ENCODE data around the gene UXS1. TPM values are rescaled to one million over a fixed set of nuclear protein-coding genes. Genes with fewer than 3 reads are reported as not detected.

UXS1 gene
- total RNA-seq, 1 experiment from 2014 or later: 46.3 TPM

DNA sequence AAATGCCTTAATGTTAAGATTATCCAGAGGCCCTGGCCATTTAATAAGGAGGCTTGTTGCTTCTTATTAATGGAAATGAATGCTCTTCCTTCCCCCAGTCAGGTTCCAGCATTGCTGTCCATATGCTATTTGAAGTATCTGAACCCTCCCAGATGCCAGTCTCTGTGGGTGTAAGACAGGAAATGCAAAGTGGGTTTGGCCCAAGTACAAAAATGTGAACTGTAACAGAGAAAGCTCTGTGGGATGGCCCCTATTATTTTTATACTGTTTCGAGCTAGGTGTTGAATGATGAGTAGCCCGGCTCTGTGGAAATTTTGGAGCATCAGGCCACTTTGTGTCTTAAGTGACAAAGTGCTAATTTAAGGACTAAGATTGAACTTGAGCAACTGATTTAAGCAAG is 141.0 kb downstream of the UXS1 start:
- Histone ChIP-seq H2BK15ac (ENCODE audit: low read depth, low read length) (no peak overlapping the region), H2AK5ac (ENCODE audit: insufficient read length, low read length) (no peak overlapping the region), H3K23ac (ENCODE audit: insufficient read length, low read depth, low read length) (no peak overlapping the region), H4K8ac (replicated peaks; ENCODE audit: insufficient read length, low read depth, low read length) (no peak overlapping the region), H3K14ac (ENCODE audit: insufficient read depth, low read length) (no peak overlapping the region), H3K79me2 (ENCODE audit: insufficient read depth, low read length) (no peaks in the 10 kb centered on the region), H3K27ac (ENCODE audit: insufficient read length, low read depth, low read length) (no peak overlapping the region), H3K23me2 (ENCODE audit: insufficient read length, low read depth, low read length, poor library complexity, severe bottlenecking) (no peaks in the 10 kb centered on the region), H2BK12ac (ENCODE audit: insufficient read length, low read depth, low read length) (no peak overlapping the region), H3K27me3 (ENCODE audit: insufficient read depth, low read length) (no peaks in the 10 kb centered on the region), H3K56ac (ENCODE audit: insufficient read length, low read depth, low read length) (no peak overlapping the region), H2AFZ (ENCODE audit: low read length) (no peak overlapping the region), H3K4me1 (ENCODE audit: insufficient read depth, low read length) (no peaks in the 10 kb centered on the region), H3K9me3 (ENCODE audit: control insufficient read depth, low read depth, low read length) (no peaks in the 10 kb centered on the region), H3T11ph (ENCODE audit: low read length) (no peak overlapping the region), H3K18ac (ENCODE audit: insufficient read length, low read depth, low read length) (no peak overlapping the region), H3K79me1 (ENCODE audit: insufficient read depth, low read depth, low read length, poor library complexity, severe bottlenecking) (no peaks in the 10 kb centered on the region), H4K5ac (ENCODE audit: insufficient read length, low read depth, low read length) (no peak overlapping the region), H2BK20ac (ENCODE audit: low read depth, low read length, poor library complexity, severe bottlenecking) (no peak overlapping the region), H3K9ac (ENCODE audit: extremely low read depth, insufficient read length, low read length) (no peak overlapping the region), H2BK120ac (ENCODE audit: low read depth, low read length, poor library complexity, severe bottlenecking) (no peak overlapping the region), H3K4me2 (ENCODE audit: insufficient read depth, insufficient read length, low read length) (no peak overlapping the region), H2BK5ac (ENCODE audit: insufficient read length, low read length) (no peak overlapping the region), H3K4ac (ENCODE audit: low read depth, low read length) (no peak overlapping the region), H4K91ac (ENCODE audit: insufficient read length, low read depth, low read length) (no peak overlapping the region), H4K20me1 (ENCODE audit: control insufficient read depth, insufficient read depth, insufficient read length) (no peaks in the 10 kb centered on the region)
- Mint-ChIP-seq H3K27ac (no peak overlapping the region), H3K27me3 (ENCODE audit: low read depth) (peaks cover 6% of the 10 kb centered on the region), H3K4me1 (peaks cover 4% of the 10 kb centered on the region in 2 experiments), H3K9me3 (peaks cover 0 to 7% of the 10 kb centered on the region in 2 experiments; a peak in 1 of 5 replicates), H3K4me3 (no peak overlapping the region), H3K36me3 (ENCODE audit: insufficient read depth in 1 of 3, low read depth in 3 of 3) (peaks cover 0 to 4% (median 2%) of the 10 kb centered on the region in 3 experiments; a peak in 4 of 7 replicates)
- no peak for DNase-seq
- TF ChIP-seq, protein P1, sequence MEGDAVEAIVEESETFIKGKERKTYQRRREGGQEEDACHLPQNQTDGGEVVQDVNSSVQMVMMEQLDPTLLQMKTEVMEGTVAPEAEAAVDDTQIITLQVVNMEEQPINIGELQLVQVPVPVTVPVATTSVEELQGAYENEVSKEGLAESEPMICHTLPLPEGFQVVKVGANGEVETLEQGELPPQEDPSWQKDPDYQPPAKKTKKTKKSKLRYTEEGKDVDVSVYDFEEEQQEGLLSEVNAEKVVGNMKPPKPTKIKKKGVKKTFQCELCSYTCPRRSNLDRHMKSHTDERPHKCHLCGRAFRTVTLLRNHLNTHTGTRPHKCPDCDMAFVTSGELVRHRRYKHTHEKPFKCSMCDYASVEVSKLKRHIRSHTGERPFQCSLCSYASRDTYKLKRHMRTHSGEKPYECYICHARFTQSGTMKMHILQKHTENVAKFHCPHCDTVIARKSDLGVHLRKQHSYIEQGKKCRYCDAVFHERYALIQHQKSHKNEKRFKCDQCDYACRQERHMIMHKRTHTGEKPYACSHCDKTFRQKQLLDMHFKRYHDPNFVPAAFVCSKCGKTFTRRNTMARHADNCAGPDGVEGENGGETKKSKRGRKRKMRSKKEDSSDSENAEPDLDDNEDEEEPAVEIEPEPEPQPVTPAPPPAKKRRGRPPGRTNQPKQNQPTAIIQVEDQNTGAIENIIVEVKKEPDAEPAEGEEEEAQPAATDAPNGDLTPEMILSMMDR (conservative IDR thresholded peaks at IDR 0.05): no peak
- no CpG with 5 or more reads among the region's 2 CpGs for WGBS (ENCODE audit: extremely low coverage, insufficient read length, low lambda C conversion rate)
